Medulla oblongata (tissue), 1 donor: ENCODE measurements around the gene FAM168A.

Experiments used
- DNase-seq: peaks from one replicate; pipeline ENCODE4 v3.0.0-alpha.2; 2015; ENCODE audit errors: extremely low spot score

Gene FAM168A

GRCh38 chr11:73597956-73598718 lies at the start of gene FAM168A:
TSS of gene FAM168A (minus strand) at chr11:73598112. CDS start at chr11:73468474, 129,638 bp downstream.
- peak; percentile 100 for DNase-seq

GRCh38 chr11:73647459-73648100 lies 49.7 kb upstream of the FAM168A start:
- peak; percentile 98 for DNase-seq

GRCh38 chr11:73645972-73646631 lies 48.2 kb upstream of the FAM168A start, which contains the start of gene PLEKHB1:
TSS of gene PLEKHB1 (plus strand) at chr11:73646581. CDS start at chr11:73646609, 28 bp downstream.
- DNase-seq: no peak

- DNase-seq: peak; percentile 54
Measured at GRCh38 chr11:73645121-73645969, 47.4 kb upstream of the FAM168A start.

- no peak for DNase-seq
Measured at GRCh38 chr11:73641668-73642067, 43.8 kb upstream of the FAM168A start.

GRCh38 chr11:73640592-73640991 lies 42.7 kb upstream of the FAM168A start:
- no peak for DNase-seq

- DNase-seq: no peak
Measured at GRCh38 chr11:73637012-73637411, 39.1 kb upstream of the FAM168A start.

- DNase-seq: no peak
Measured at GRCh38 chr11:73636249-73636648, 38.3 kb upstream of the FAM168A start.

- DNase-seq: peak; percentile 27
Measured at GRCh38 chr11:73635721-73636120, 37.8 kb upstream of the FAM168A start.

- DNase-seq: no peak
Measured at GRCh38 chr11:73633999-73634398, 36.1 kb upstream of the FAM168A start.

- no peak for DNase-seq
Measured at GRCh38 chr11:73632996-73633395, 35.1 kb upstream of the FAM168A start.

GRCh38 chr11:73629907-73630306 lies 32.0 kb upstream of the FAM168A start:
- DNase-seq: no peak

- DNase-seq: peak; percentile 92
Measured at GRCh38 chr11:73625696-73626318, 27.9 kb upstream of the FAM168A start.

GRCh38 chr11:73623686-73624085 lies 25.8 kb upstream of the FAM168A start:
- peak; percentile 64 for DNase-seq

- DNase-seq: no peak
Measured at GRCh38 chr11:73622926-73623593, 25.1 kb upstream of the FAM168A start.

- no peak for DNase-seq
Measured at GRCh38 chr11:73614591-73614990, 16.7 kb upstream of the FAM168A start.

GRCh38 chr11:73612601-73613140 lies 14.8 kb upstream of the FAM168A start:
- no peak for DNase-seq

GRCh38 chr11:73598719-73599379 lies 937 bp upstream of the FAM168A start:
- DNase-seq: no peak

GRCh38 chr11:73597336-73597955 lies 466 bp downstream of the FAM168A start:
- DNase-seq: peak; percentile 31
